Thoracic aorta (tissue), 2 donors: Measurements from ENCODE around the gene CABLES2. TPM values are rescaled to one million over a fixed set of nuclear protein-coding genes. Genes with fewer than 3 reads are reported as not detected.

Source experiments
- ATAC-seq: fragments of 150-250 bp; one replicate; pipeline ENCODE4 v1.8.0; 2017; ENCODE audit warnings: low read depth; ENCODE audit not compliant: insufficient number of reproducible peaks, low FRiP score
- DNase-seq: peaks from one replicate; pipeline ENCODE4 v3.0.0-alpha.2; 2020; ENCODE audit warnings: low spot score
- H3K27ac ChIP-seq, 2 donors: fragments of 200-600 bp; sonication (generic); 1 replicate in 1 of 2; 2 replicates in 1 of 2; pipeline ENCODE4 v1.5.1; 2016; ENCODE audit warnings: mild to moderate bottlenecking in 2 of 2, moderate library complexity in 2 of 2
- H3K27me3 ChIP-seq: fragments of 200-600 bp; sonication (generic); replicated peaks from 2 replicates; pipeline ENCODE4 v1.6.0; 2016; ENCODE audit warnings: mild to moderate bottlenecking; ENCODE audit not compliant: insufficient read depth
- H3K36me3 ChIP-seq: fragments of 200-600 bp; sonication (generic); one replicate; pipeline ENCODE4 v1.5.1; 2016
- H3K4me1 ChIP-seq, 2 donors: fragments of 200-600 bp; sonication (generic); 1 replicate in 1 of 2; 2 replicates in 1 of 2; pipeline versions ENCODE4 v1.5.1 to v1.6.0; 2016; ENCODE audit warnings: low read depth in 2 of 2, mild to moderate bottlenecking in 1 of 2; ENCODE audit not compliant: control insufficient read depth in 1 of 2
- H3K4me3 ChIP-seq: fragments of 200-600 bp; sonication (generic); 2 replicates; pipeline ENCODE4 v1.5.1; 2016; ENCODE audit warnings: mild to moderate bottlenecking
- H3K9me3 ChIP-seq: fragments of 200-600 bp; sonication (generic); 2 replicates; pipeline ENCODE4 v1.5.1; 2016
- total RNA-seq, 2 donors: library from RNA; depleted of rRNA; stranded (reverse); fragments of >200 nt; gene quantifications; one replicate each; pipeline versions ENCODE4 v1.1.0 to v1.2.3, GENCODE V29; 2016
- TF ChIP-seq, protein P1 (sequence below): fragments of 200-600 bp; sonication (generic); IDR thresholded peaks from one replicate; pipeline ENCODE4 v1.5.1; 2019; ENCODE audit warnings: antibody characterized with exemption

Gene CABLES2
- total RNA-seq, 2 donors from 2014 or later, result 2.1 to 9.2 TPM

DNA sequence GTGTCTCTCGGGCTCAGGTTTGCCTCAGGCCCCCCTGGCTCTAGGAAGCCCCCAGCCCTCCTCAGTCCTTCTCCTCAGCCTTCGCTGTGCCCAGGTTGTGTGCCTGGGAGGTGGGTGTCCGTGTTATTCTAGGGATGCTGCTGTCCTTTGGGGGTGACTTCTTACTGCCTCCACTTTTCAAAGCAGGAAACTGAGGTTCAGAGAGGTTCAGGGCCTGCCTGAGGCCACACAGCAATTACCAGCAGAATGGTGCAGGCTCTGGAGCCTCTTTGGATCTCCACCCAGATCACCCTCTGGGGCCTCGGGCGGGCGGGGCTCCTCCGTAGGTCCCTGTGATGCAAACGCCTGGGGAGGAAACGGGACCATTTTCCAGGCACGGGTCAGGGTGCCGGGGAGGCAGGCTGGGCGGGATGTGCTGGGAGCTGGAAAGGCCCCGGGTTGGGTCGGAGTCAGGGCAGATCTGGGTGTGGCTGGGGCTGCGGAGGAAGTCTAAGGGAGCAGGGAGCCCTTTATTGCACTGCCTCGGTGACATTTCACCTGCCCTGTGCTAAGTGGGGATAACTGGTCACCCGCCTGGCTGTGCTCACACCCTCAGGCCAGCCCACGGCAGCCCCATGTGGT lies 45.5 kb upstream of the CABLES2 start:
- no peaks in the 10 kb centered on the region for H3K27me3 ChIP-seq

DNA sequence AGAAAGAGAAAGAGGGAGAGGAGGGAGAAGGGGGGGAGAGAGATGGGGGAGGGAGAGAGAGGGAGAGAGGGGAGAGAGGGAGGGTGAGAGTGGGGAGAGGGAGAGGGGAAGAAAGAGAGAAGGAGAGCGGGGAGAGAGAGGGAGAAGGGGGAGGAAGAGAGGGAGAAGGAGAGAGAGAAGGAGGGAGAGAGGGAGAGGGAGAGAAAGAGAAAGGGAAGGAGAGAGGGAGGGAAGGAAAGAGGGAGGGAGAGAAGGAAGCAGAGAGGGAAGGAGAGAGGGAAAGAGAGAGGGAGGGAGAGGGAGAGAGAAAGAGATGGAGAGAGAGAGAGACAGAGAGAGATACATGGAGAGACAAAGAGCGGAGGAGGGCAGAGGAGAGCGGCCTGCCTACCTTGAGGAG lies 44.9 kb upstream of the CABLES2 start:
- H3K27me3 ChIP-seq, result no peaks in the 10 kb centered on the region
- no peak overlapping the region for H3K27ac ChIP-seq
- H3K4me3 ChIP-seq, result no peak overlapping the region
- ATAC-seq, result no peak
- H3K36me3 ChIP-seq, result no peaks in the 10 kb centered on the region
- DNase-seq, result no peak
- H3K4me1 ChIP-seq, result no peaks in the 10 kb centered on the region
- TF ChIP-seq, protein P1, sequence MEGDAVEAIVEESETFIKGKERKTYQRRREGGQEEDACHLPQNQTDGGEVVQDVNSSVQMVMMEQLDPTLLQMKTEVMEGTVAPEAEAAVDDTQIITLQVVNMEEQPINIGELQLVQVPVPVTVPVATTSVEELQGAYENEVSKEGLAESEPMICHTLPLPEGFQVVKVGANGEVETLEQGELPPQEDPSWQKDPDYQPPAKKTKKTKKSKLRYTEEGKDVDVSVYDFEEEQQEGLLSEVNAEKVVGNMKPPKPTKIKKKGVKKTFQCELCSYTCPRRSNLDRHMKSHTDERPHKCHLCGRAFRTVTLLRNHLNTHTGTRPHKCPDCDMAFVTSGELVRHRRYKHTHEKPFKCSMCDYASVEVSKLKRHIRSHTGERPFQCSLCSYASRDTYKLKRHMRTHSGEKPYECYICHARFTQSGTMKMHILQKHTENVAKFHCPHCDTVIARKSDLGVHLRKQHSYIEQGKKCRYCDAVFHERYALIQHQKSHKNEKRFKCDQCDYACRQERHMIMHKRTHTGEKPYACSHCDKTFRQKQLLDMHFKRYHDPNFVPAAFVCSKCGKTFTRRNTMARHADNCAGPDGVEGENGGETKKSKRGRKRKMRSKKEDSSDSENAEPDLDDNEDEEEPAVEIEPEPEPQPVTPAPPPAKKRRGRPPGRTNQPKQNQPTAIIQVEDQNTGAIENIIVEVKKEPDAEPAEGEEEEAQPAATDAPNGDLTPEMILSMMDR, result no peak
- no peaks in the 10 kb centered on the region for H3K9me3 ChIP-seq

More for the DNA sequence above, 45.5 kb upstream of the CABLES2 start:
- no peak overlapping the region for H3K4me3 ChIP-seq
- ATAC-seq (no peak), DNase-seq (no peak)
- H3K4me1 ChIP-seq, result no peaks in the 10 kb centered on the region
- no peak overlapping the region for H3K27ac ChIP-seq
- no peaks in the 10 kb centered on the region for H3K9me3 ChIP-seq
- TF ChIP-seq, protein P1, result no peak
- no peaks in the 10 kb centered on the region for H3K36me3 ChIP-seq

DNA sequence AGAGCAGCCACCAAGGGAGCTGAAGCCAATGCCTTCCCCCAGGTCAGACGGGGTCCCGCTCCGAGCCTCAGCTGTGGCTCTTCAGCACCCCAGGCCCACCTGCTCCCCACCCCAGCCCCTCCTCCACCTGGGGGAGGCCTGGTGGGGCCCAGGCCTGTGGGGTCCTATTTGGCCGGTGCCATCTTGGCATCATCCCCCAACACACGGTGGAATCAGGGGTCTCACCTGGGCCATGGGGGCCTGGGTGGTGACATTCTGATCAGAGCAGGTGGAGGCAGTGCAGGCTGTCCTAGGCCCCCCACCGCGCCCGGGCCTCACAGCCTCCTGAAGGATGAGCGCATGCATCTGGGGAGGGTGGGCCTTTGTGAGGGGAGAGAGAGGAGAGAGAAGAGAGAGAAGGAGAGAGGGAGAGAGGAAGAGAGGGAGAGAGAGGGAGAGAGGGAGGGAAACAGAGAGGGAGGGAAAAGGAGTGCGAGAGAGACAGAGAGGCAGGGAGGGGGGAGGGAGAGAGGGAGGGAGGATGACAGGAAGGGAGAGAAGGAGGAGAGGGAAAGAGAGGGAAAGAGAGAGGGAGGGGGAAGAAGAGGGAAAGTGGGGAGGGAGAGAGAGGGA lies 44.2 kb upstream of the CABLES2 start:
- Histone ChIP-seq H3K4me1 (no peaks in the 10 kb centered on the region), H3K36me3 (no peaks in the 10 kb centered on the region), H3K27ac (no peak overlapping the region), H3K27me3 (no peaks in the 10 kb centered on the region), H3K9me3 (no peaks in the 10 kb centered on the region), H3K4me3 (no peak overlapping the region)
- ATAC-seq (no peak), DNase-seq (no peak)
- TF ChIP-seq, protein P1, result no peak

DNA sequence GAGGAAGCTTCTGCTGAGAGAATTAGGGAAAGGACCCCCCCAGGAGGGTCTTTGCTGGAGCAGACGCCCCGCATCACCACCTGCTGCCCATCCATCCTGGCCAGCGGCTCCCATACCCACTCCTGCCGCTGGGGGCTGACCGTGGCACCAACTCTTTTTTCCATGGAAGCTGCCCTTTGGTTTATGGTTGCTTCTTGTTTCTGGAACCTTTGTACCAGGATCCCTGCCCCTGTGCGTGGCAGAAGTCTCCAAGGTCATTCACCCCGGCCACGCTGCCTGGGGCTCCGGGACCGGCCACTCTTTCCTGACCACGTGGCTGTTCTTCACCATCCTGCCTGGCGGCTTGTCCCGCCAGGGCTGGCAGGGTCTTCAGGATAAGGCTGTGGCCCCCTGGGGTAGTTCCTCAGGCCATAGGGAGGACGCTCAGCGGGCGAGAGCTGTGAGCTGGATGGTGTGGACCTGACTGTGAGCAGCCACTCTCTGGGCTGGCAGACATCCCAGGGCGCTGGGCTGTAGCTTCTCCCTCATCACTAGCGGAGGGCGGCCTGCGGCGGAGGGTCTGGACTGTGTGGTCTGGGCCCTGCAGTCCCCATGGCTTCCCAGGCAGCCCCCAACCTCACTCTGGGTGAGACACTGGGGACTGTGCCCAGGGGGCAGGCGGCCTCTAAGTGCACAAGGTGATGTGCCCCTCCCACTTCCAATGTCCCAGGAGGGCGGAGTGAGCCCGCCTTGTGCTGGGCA lies 43.0 kb upstream of the CABLES2 start:
- Histone ChIP-seq H3K27me3 (no peaks in the 10 kb centered on the region), H3K4me1 (no peaks in the 10 kb centered on the region), H3K9me3 (no peaks in the 10 kb centered on the region), H3K36me3 (no peaks in the 10 kb centered on the region), H3K27ac (no peak overlapping the region), H3K4me3 (no peak overlapping the region)
- DNase-seq (no peak), ATAC-seq (no peak)
- TF ChIP-seq, protein P1, result no peak

DNA sequence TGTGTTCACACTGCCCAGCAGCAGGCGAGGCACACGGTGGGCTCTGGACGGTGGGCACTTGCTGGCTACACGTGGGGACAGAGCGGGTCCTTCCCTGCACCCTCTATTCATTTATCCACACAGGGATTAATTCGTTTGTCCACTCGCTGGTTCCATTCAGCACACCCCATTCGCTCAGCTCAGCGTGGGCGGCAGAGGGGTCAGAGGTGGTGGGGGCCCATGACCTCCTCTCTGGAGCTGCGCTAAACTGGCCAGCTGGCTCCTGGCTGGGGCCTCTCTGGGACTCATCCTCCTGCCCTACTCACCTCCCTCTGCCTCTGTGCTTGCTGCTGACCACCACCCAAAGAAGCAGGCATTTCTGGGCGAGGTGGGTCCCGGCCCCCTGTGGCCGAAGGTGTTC lies 41.7 kb upstream of the CABLES2 start:
- no peak for ATAC-seq
- DNase-seq, result no peak
- H3K4me3 ChIP-seq, result no peak overlapping the region
- no peak overlapping the region for H3K27ac ChIP-seq
- H3K9me3 ChIP-seq, result no peaks in the 10 kb centered on the region
- no peaks in the 10 kb centered on the region for H3K36me3 ChIP-seq
- H3K27me3 ChIP-seq, result no peaks in the 10 kb centered on the region
- TF ChIP-seq, protein P1, result no peak
- H3K4me1 ChIP-seq, result no peaks in the 10 kb centered on the region
